ENCODE measurements around the gene DPP10. TPM values are rescaled to one million over a fixed set of nuclear protein-coding genes. Genes with fewer than 3 reads are reported as not detected.
"Not testable (repeated sequence)": the region's sequence is repeated elsewhere in the genome, so short reads cannot be mapped to it uniquely, and the experiment has no call there.

DPP10 gene
- total RNA-seq, 2 experiments from 2014 or later: not detected

DNA sequence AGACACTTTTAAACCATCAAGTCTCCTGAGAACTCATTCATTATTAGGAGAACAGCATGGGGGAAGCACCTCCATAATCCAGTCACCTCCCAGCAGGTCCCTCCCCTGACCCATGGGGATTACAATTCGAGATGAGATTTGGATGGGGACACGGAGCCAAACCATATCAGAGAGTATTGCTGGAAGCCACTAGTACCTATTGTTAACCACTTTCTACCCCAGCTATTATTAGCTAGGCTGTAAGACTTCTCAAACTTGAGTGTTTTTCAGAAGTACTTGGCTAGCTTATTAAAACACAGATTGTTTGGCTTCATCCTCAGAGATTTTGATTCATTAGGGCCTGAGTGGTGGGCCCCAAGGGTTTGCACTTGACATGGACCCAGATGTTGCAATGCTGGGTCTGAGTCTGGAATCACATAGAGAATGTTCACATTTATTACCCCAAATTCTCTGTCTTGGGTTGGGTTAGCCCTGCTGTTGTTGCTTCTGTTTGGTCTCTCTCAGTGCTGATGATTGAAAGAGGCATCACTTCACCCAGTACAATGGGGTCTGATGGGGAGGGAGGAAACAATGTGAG, 506.9 kb downstream of the DPP10 start:
- no peak for ATAC-seq (ENCODE audit: low read depth)
- Mint-ChIP-seq H3K9me3 (peaks cover 1% of the 10 kb centered on the region), H3K4me3 (no peak overlapping the region), H3K36me3 (no peaks in the 10 kb centered on the region), H3K27ac (no peak overlapping the region), H3K4me1 (no peaks in the 10 kb centered on the region), H3K27me3 (no peaks in the 10 kb centered on the region)
- POLR2A ChIA-PET: no interaction called here
- no peak for DNase-seq

DNA sequence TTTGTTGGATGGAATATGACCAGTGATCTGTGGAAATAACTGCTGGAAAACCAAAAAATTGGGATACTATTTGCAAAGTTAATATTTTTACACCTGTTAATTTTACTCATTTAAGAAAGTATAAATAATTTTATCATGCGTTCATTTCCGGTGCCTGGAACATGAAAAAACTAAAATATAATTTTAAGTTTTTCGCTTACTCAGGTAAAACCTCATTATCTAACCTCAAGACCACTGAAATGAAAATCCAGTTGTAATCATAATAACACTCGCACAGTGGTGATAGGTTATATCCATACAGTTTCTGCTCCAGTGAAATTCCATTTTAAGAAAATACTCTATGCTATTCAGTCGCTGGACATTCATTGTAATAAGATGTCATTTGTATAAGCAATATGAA, 517.9 kb downstream of the DPP10 start:
- no peaks in the 10 kb centered on the region for H3K4me1 Mint-ChIP-seq
- ATAC-seq (ENCODE audit: low read depth): no peak
- POLR2A ChIA-PET: no interaction called here
- no peaks in the 10 kb centered on the region for H3K27me3 Mint-ChIP-seq
- H3K36me3 Mint-ChIP-seq: no peaks in the 10 kb centered on the region
- no peak overlapping the region for H3K27ac Mint-ChIP-seq
- DNase-seq: no peak
- H3K4me3 Mint-ChIP-seq: no peak overlapping the region
- H3K9me3 Mint-ChIP-seq: no peaks in the 10 kb centered on the region

- H3K27me3 Mint-ChIP-seq: no peaks in the 10 kb centered on the region
- no peak for ATAC-seq (ENCODE audit: low read depth)
- POLR2A ChIA-PET: no interaction called here
- no peak overlapping the region for H3K4me3 Mint-ChIP-seq
- H3K36me3 Mint-ChIP-seq: no peaks in the 10 kb centered on the region
- DNase-seq: no peak
- H3K4me1 Mint-ChIP-seq: no peaks in the 10 kb centered on the region
- H3K27ac Mint-ChIP-seq: no peak overlapping the region
- H3K9me3 Mint-ChIP-seq: peaks cover 2% of the 10 kb centered on the region
Measured at GRCh38 chr2:114962532-114962931, 520.1 kb downstream of the DPP10 start.

GRCh38 chr2:114968748-114969400, 526.4 kb downstream of the DPP10 start:
- ATAC-seq (ENCODE audit: low read depth) (no peak), DNase-seq (no peak)
- Mint-ChIP-seq H3K9me3 (peaks cover 2% of the 10 kb centered on the region), H3K27ac (no peak overlapping the region), H3K36me3 (no peaks in the 10 kb centered on the region), H3K4me3 (no peak overlapping the region), H3K27me3 (no peaks in the 10 kb centered on the region), H3K4me1 (no peaks in the 10 kb centered on the region)
- POLR2A ChIA-PET: no interaction called here

DNA sequence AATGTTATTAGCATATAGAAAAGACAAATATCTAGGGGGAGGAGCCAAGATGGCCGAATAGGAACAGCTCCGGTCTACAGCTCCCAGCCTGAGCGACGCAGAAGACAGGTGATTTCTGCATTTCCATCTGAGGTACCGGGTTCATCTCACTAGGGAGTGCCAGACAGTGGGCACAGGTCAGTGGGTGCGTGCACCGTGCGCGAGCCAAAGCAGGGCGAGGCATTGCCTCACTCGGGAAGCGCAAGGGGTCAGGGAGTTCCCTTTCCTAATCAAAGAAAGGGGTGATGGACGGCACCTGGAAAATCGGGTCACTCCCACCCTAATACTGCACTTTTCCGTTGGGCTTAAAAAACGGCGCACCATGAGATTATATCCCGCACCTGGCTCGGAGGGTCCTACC, 561.9 kb downstream of the DPP10 start:
- H3K27ac Mint-ChIP-seq; H3K27me3 Mint-ChIP-seq; H3K36me3 Mint-ChIP-seq; ATAC-seq (ENCODE audit: low read depth); H3K9me3 Mint-ChIP-seq; H3K4me3 Mint-ChIP-seq; DNase-seq; POLR2A ChIA-PET; H3K4me1 Mint-ChIP-seq: not testable (repeated sequence)

DNA sequence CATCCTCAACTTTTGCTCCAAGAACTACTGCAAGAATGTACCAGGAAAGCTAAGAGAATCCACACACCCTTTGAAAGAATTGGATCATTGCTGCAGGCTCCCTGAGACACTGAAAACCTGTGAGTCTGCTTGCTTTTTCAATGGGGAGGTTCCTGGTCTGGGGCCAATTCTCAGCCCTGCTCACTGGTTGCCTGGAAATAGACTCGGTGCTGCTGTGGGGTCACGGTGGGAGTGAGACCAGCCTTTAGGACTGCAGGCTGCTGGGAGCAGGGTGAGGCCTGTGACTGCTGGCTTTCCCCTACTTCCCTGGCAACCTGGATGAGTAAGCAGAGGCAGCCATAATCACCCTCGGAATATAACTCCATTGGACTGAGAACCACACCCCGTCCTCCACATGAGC, 569.3 kb downstream of the DPP10 start:
- peaks cover 6% of the 10 kb centered on the region for H3K9me3 Mint-ChIP-seq
- H3K4me3 Mint-ChIP-seq: no peak overlapping the region
- DNase-seq (no peak), ATAC-seq (ENCODE audit: low read depth) (no peak)
- H3K27me3 Mint-ChIP-seq: no peaks in the 10 kb centered on the region
- POLR2A ChIA-PET: no interaction called here
- H3K4me1 Mint-ChIP-seq: no peaks in the 10 kb centered on the region
- no peaks in the 10 kb centered on the region for H3K36me3 Mint-ChIP-seq
- no peak overlapping the region for H3K27ac Mint-ChIP-seq

DNA sequence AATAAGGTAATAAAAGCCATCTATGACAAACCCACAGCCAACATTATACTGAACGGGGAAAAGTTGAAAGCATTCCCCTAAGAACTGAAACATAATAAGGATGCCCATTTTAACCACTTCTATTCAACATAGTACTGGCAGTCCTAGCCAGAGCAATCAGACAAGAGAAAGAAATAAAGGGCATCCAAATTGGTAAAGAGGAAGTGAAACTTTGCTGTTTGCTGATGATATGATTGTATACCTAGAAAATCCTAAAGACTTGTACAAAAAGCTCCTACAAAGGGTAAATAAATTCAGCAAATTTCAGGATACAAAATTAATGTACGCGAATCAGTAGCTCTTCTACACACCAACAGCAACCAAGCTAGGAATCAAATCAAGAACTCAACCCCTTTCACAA, 579.6 kb downstream of the DPP10 start:
- H3K36me3 Mint-ChIP-seq; H3K4me3 Mint-ChIP-seq; POLR2A ChIA-PET; H3K27me3 Mint-ChIP-seq; H3K4me1 Mint-ChIP-seq; H3K27ac Mint-ChIP-seq; H3K9me3 Mint-ChIP-seq; DNase-seq; ATAC-seq (ENCODE audit: low read depth): not testable (repeated sequence)

GRCh38 chr2:115034801-115035200, 592.4 kb downstream of the DPP10 start:
- DNase-seq: no peak
- POLR2A ChIA-PET: no interaction called here
- Mint-ChIP-seq H3K27me3 (no peaks in the 10 kb centered on the region), H3K36me3 (no peaks in the 10 kb centered on the region), H3K27ac (no peak overlapping the region), H3K4me1 (no peaks in the 10 kb centered on the region), H3K9me3 (peaks cover 6% of the 10 kb centered on the region), H3K4me3 (no peak overlapping the region)
- ATAC-seq (ENCODE audit: low read depth): no peak

- H3K4me1 Mint-ChIP-seq: no peaks in the 10 kb centered on the region
- POLR2A ChIA-PET: no interaction called here
- no peak for ATAC-seq (ENCODE audit: low read depth)
- no peaks in the 10 kb centered on the region for H3K9me3 Mint-ChIP-seq
- H3K27ac Mint-ChIP-seq: no peak overlapping the region
- no peaks in the 10 kb centered on the region for H3K27me3 Mint-ChIP-seq
- H3K36me3 Mint-ChIP-seq: no peaks in the 10 kb centered on the region
- H3K4me3 Mint-ChIP-seq: no peak overlapping the region
- DNase-seq: no peak
Measured at GRCh38 chr2:115036818-115037217, 594.4 kb downstream of the DPP10 start.

DNA sequence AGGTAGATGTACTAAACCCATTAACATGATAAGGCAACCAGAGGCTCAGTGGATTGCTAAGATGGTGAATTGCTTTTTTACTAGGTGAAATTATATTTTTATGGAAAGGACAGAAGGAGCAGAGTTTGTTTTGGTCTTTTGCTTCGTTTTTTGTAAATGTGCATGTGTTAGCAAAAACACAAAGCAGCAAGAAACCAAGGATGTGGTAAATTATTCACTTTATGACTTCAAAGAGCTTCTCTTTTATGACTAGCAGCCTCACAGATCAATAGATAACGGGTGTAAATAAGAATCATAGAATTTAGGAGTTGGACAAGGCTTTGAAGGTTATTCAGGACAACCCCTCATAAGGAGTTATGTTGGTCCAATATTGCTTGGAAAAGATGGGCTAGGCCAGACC, 615.0 kb downstream of the DPP10 start:
- Mint-ChIP-seq H3K4me1 (no peaks in the 10 kb centered on the region), H3K27me3 (no peaks in the 10 kb centered on the region), H3K36me3 (no peaks in the 10 kb centered on the region), H3K4me3 (no peak overlapping the region), H3K27ac (no peak overlapping the region), H3K9me3 (peaks cover 2% of the 10 kb centered on the region)
- POLR2A ChIA-PET: no interaction called here
- DNase-seq: no peak
- ATAC-seq (ENCODE audit: low read depth): no peak

DNA sequence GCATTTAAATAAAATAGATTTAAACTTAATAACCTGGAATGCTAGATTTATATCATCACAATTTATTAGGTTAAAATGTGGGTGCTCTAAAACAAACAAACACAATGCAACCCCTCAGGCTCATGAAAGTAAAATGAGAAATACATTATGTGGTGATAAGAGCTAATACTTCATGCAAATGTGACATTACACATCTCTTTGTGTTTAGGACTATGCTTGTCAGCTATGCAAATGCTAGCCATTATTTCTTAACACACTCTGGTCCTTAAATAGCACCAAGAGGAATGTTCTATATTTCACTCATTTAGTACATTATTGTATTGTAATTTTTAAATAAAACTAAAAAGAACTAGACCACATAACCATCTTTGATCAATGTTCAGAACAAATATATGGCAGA, 627.6 kb downstream of the DPP10 start:
- H3K9me3 Mint-ChIP-seq: peaks cover 5% of the 10 kb centered on the region
- no peaks in the 10 kb centered on the region for H3K36me3 Mint-ChIP-seq
- H3K27me3 Mint-ChIP-seq: no peaks in the 10 kb centered on the region
- no peak overlapping the region for H3K27ac Mint-ChIP-seq
- no peak for ATAC-seq (ENCODE audit: low read depth)
- H3K4me1 Mint-ChIP-seq: no peaks in the 10 kb centered on the region
- H3K4me3 Mint-ChIP-seq: no peak overlapping the region
- no peak for DNase-seq
- POLR2A ChIA-PET: no interaction called here

GRCh38 chr2:115071534-115071933, 629.1 kb downstream of the DPP10 start:
- POLR2A ChIA-PET: no interaction called here
- H3K9me3 Mint-ChIP-seq: peaks cover 5% of the 10 kb centered on the region
- ATAC-seq (ENCODE audit: low read depth) (no peak), DNase-seq (no peak)
- no peak overlapping the region for H3K27ac Mint-ChIP-seq
- no peaks in the 10 kb centered on the region for H3K36me3 Mint-ChIP-seq
- no peaks in the 10 kb centered on the region for H3K4me1 Mint-ChIP-seq
- H3K4me3 Mint-ChIP-seq: no peak overlapping the region
- no peaks in the 10 kb centered on the region for H3K27me3 Mint-ChIP-seq

DNA sequence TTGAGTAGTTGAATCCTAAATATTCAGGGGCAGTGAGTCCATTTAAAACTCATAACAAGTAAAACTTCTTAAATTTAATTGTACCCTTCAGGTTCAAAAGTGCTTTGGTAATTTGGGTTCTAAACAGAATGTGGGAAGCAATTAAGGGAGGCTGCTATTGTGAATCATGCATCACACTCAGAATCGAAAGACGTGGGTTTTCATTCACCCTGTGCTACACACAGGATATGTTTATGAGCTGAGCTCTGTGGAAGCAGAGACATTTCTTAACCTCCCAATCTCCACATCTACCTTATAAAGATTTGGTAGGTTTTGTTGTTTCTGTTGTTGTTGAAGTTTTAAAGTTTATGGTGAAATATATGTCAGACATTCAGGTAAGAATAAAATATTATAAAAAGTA, 633.4 kb downstream of the DPP10 start:
- H3K9me3 Mint-ChIP-seq: peaks cover 5% of the 10 kb centered on the region
- POLR2A ChIA-PET: no interaction called here
- no peak for ATAC-seq (ENCODE audit: low read depth)

GRCh38 chr2:115077626-115078025, 635.2 kb downstream of the DPP10 start:
- no peaks in the 10 kb centered on the region for H3K27me3 Mint-ChIP-seq
- H3K9me3 Mint-ChIP-seq: no peaks in the 10 kb centered on the region
- no peaks in the 10 kb centered on the region for H3K36me3 Mint-ChIP-seq
- H3K4me1 Mint-ChIP-seq: no peaks in the 10 kb centered on the region
- no peak overlapping the region for H3K27ac Mint-ChIP-seq
- no peak overlapping the region for H3K4me3 Mint-ChIP-seq
- DNase-seq (no peak), ATAC-seq (ENCODE audit: low read depth) (no peak)
- POLR2A ChIA-PET: no interaction called here

More for the DNA sequence above, 633.4 kb downstream of the DPP10 start:
- no peak overlapping the region for H3K4me3 Mint-ChIP-seq
- no peak for DNase-seq
- H3K4me1 Mint-ChIP-seq: no peaks in the 10 kb centered on the region
- no peaks in the 10 kb centered on the region for H3K27me3 Mint-ChIP-seq
- H3K36me3 Mint-ChIP-seq: no peaks in the 10 kb centered on the region
- no peak overlapping the region for H3K27ac Mint-ChIP-seq

DNA sequence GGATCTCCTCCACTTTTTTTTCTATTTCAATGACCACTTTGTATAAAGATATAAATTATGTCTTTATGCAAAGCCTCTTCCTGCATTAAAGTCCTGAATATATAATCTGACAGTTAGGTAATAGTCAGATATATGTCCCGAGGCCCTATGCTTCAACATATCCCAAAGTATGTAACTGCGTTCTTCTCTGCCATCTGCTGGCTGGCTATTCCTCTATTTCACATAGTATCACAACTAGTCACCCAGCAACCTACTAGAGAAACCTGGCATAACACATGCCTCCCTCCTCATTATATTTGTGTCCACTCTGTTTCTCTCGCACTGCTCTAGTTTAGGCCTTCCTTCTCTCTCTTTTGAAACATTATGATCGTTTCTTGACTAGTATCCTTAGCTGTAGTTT, 640.8 kb downstream of the DPP10 start:
- no peaks in the 10 kb centered on the region for H3K4me1 Mint-ChIP-seq
- no peak overlapping the region for H3K4me3 Mint-ChIP-seq
- no peak overlapping the region for H3K27ac Mint-ChIP-seq
- ATAC-seq (ENCODE audit: low read depth) (no peak), DNase-seq (no peak)
- POLR2A ChIA-PET: no interaction called here
- H3K36me3 Mint-ChIP-seq: no peaks in the 10 kb centered on the region
- H3K27me3 Mint-ChIP-seq: no peaks in the 10 kb centered on the region
- H3K9me3 Mint-ChIP-seq: no peaks in the 10 kb centered on the region

Data from activated naive CD8-positive, alpha-beta T cell treated with anti-CD3 and anti-CD28 coated beads, Interleukin-2, amount 10 ng/mL, durations not matched to agents 7 days and 5 days (primary cell).